Upper lobe of left lung (tissue), 4 donors: ENCODE data around the gene ZNF554.

Experiments
- POLR2A ChIP-seq, 4 donors: fragments of 450-650 bp; IDR thresholded peaks; one replicate each; pipeline ENCODE4 v1.5.1; 2016 to 2017; ENCODE audit warnings: antibody characterized with exemption in 4 of 4, mild to moderate bottlenecking in 2 of 4
- POLR2AphosphoS5 ChIP-seq, 2 donors: sonication (generic); formaldehyde crosslinking; IDR thresholded peaks; one replicate each; pipeline ENCODE4 v1.5.1; 2017; ENCODE audit warnings: antibody characterized with exemption in 2 of 2
- TF ChIP-seq, protein P1 (sequence below), 6 experiments: fragments of 450-650 bp in 4 of 6; fragments of 200-600 bp in 2 of 6; sonication (generic) in 2 of 6; IDR thresholded peaks; one replicate each; pipeline ENCODE4 v1.5.1; 2016 to 2019; ENCODE audit warnings: antibody characterized with exemption in 6 of 6

DNA sequence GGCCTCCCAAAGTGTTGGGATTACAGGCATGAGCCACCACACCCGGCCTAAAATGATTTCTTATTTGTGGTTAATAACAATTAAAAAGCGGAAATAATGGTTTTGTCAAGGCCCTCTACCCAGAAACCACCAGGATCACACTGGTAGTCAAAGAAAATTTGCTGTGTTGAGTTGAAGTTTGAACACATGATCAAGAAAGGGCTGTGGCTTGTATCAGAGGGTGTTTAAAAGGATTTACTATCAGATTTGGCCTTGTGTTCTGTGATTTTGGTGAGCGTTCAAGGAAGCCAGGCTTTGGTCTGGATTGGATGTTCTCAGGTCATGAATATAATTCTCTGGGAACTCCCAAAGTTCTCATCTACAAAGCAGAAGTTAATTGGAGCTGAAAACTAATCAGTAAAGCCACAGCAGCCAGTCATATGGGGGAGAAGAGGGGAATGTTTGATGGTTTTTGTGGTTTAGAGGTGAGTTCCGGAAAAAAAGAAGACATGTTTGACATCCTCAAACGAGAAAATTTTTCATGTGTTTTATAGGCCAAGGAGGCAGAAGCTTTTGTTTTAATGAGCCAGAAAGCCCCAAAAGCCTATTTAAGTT lies 36.9 kb downstream of the ZNF554 start:
- TF ChIP-seq, protein P1, sequence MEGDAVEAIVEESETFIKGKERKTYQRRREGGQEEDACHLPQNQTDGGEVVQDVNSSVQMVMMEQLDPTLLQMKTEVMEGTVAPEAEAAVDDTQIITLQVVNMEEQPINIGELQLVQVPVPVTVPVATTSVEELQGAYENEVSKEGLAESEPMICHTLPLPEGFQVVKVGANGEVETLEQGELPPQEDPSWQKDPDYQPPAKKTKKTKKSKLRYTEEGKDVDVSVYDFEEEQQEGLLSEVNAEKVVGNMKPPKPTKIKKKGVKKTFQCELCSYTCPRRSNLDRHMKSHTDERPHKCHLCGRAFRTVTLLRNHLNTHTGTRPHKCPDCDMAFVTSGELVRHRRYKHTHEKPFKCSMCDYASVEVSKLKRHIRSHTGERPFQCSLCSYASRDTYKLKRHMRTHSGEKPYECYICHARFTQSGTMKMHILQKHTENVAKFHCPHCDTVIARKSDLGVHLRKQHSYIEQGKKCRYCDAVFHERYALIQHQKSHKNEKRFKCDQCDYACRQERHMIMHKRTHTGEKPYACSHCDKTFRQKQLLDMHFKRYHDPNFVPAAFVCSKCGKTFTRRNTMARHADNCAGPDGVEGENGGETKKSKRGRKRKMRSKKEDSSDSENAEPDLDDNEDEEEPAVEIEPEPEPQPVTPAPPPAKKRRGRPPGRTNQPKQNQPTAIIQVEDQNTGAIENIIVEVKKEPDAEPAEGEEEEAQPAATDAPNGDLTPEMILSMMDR (IDR thresholded peaks at IDR 0.05): no peak
- TF ChIP-seq POLR2AphosphoS5 (IDR thresholded peaks at IDR 0.05) (no peak), POLR2A (IDR thresholded peaks at IDR 0.05) (no peak)
